Bronchial epithelial cell (primary cell): Measurements from ENCODE around the gene STYXL1. TPM values are rescaled to one million over a fixed set of nuclear protein-coding genes. Genes with fewer than 3 reads are reported as not detected.

Experiments used
- DNase-seq: peaks from one replicate; pipeline ENCODE4 v3.0.0-alpha.2; 2010; ENCODE audit warnings: low read depth
- FAIRE-seq: peaks from 2 replicates; lab custom pipeline; 2011; peaks lifted over from hg19 to GRCh38; lab: Jason Lieb, UNC
- H3K27me3 ChIP-seq: 2 replicates; pipeline ENCODE4 v1.5.1; 2011; ENCODE audit warnings: low read length; ENCODE audit not compliant: control insufficient read depth, insufficient read depth
- H3K36me3 ChIP-seq: 2 replicates; pipeline ENCODE4 v1.5.1; 2011; ENCODE audit warnings: low read length; ENCODE audit not compliant: control insufficient read depth, insufficient read depth
- H3K4me3 ChIP-seq: 2 replicates; pipeline ENCODE4 v1.5.1; 2011; ENCODE audit warnings: mild to moderate bottlenecking, low read depth, low read length, control low read depth
- total RNA-seq: library from RNA; depleted of rRNA; stranded (reverse); fragments of >200 nt; gene quantifications from 2 replicates; pipeline ENCODE4 v1.2.1, GENCODE V29; 2014
- TF ChIP-seq, protein P1 (sequence below): IDR thresholded peaks from 2 replicates; pipeline ENCODE4 v1.5.1; 2011; ENCODE audit warnings: mild to moderate bottlenecking, moderate library complexity, low read length, control low read depth, inconsistent platforms; ENCODE audit not compliant: insufficient read depth, severe bottlenecking

The STYXL1 gene
- total RNA-seq, 1 donor from 2014 or later: 47.7 TPM

DNA sequence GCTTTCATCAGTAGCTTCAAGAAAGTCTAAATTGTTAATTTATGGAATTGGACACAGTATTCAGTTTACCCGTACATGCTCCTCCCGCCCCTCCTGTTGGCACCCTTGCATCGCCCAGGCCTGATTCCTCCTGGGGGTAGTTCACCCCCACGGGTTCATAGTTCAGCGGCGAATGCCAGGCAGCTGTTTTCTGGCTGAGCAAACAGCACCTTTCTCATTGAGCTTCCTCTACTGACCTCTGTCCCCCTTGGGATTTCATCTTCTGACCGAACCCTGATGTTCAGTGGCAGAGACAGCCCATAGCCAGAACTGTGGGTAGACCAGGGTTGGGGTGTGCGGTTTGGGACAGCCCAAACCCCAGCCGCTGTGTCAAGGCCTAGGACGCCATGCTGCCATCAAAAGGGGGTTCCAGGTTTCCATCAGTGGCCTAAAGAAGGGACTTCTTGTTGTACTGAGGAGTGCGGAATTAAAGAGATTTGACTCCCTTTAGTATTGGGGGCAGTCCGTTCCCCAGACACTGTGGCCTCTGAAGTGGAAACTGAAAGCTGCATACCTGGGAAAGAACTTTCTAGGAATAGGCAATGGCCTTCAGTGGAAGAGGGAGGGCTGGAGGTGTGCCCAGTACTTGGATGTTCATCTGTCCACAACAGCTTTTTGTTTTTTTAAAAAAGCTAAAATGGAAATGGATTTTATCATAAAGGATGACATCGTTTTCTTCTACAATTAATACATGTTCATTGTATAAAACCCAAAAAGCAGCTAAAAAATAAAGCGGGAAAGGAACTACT is 19.1 kb upstream of the STYXL1 start:
- DNase-seq: no peak

DNA sequence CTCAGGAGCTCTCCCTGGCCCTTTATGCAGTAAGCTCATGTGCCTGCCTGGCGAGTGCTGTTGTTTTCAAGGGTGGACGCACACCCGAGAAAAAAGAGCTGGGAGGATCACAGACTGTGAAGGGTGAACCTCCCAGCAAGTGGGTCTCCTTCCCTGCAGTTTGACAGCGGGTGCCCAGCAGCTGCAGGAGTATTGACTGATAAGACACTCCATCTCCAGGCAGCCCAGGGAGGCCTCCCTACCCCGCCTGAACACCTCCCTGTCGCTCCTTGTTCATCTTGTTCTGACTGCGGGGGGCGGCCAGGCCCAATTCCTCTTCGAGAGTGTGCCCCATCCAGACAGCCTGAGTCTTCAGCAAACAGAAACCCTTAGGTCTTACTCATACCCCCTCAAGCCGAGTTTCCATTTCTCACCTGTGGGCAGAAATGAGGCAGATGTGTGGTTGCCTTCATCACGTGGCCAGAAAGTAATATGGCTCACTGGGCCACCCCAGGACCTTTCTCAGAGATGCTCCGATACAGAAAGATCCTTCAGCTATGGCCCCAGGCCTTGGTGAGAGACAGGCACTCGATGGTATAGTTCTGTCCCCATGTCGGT is 17.3 kb upstream of the STYXL1 start:
- FAIRE-seq (no peak), DNase-seq (no peak)
- H3K27me3 ChIP-seq: no peaks in the 10 kb centered on the region
- H3K4me3 ChIP-seq: no peak overlapping the region
- TF ChIP-seq, protein P1, sequence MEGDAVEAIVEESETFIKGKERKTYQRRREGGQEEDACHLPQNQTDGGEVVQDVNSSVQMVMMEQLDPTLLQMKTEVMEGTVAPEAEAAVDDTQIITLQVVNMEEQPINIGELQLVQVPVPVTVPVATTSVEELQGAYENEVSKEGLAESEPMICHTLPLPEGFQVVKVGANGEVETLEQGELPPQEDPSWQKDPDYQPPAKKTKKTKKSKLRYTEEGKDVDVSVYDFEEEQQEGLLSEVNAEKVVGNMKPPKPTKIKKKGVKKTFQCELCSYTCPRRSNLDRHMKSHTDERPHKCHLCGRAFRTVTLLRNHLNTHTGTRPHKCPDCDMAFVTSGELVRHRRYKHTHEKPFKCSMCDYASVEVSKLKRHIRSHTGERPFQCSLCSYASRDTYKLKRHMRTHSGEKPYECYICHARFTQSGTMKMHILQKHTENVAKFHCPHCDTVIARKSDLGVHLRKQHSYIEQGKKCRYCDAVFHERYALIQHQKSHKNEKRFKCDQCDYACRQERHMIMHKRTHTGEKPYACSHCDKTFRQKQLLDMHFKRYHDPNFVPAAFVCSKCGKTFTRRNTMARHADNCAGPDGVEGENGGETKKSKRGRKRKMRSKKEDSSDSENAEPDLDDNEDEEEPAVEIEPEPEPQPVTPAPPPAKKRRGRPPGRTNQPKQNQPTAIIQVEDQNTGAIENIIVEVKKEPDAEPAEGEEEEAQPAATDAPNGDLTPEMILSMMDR: no peak
- peaks cover 35% of the 10 kb centered on the region for H3K36me3 ChIP-seq

More for the DNA sequence above, 19.1 kb upstream of the STYXL1 start:
- FAIRE-seq: no peak
- TF ChIP-seq, protein P1: no peak
- H3K36me3 ChIP-seq: peaks cover 24% of the 10 kb centered on the region
- no peak overlapping the region for H3K4me3 ChIP-seq
- H3K27me3 ChIP-seq: no peaks in the 10 kb centered on the region

DNA sequence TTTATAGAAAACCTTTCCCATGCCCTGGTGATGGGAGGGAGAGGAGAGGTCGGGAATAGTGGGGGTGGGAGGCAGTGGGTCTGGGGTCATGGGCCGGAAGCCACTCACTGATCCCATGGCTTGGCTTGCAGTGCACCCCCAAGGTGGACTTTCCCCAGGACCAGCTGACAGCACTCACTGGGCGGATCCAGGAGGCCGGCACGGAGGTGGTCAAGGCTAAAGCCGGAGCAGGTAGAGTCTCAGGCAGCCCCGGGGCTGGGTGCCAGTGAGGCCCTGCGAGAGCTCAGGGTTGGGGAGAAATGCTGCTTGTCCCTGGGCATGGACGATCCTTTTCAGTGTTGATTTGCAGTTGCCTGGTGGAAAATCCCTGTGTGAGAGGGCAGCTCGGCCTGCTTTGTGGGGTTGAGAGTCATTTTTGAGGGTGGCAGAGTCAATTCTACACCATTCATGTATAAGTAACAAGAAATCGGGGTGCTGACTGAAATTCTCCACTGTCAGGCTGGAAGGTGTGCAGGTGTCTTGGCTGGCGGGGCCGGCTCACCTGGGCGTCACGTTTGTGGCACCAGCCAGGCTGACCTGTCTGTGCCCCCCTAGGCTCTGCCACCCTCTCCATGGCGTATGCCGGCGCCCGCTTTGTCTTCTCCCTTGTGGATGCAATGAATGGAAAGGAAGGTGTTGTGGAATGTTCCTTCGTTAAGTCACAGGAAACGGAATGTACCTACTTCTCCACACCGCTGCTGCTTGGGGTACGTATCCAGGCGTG is 16.6 kb upstream of the STYXL1 start:
- Histone ChIP-seq H3K4me3 (no peak overlapping the region), H3K36me3 (peaks cover 38% of the 10 kb centered on the region), H3K27me3 (no peaks in the 10 kb centered on the region)
- TF ChIP-seq, protein P1: no peak
- DNase-seq (no peak), FAIRE-seq (no peak)

DNA sequence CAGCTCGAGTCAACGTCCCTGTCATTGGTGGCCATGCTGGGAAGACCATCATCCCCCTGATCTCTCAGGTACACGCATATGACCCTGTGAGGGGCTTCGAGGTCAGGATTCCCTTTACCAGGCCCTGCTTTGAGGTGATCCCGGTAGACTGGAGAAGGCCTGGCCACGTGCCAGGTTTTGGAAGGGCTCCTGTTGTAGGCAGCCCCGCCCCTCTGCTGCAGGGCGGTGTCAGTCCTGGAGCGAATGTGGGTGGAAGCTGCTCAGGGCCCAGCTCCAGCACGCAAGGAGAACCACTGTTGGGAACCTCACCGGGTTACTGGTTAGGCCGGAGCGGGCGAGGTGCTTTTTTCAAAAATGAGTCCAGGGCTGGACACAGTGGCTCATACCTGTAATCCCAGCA is 15.7 kb upstream of the STYXL1 start:
- FAIRE-seq: no peak

DNA sequence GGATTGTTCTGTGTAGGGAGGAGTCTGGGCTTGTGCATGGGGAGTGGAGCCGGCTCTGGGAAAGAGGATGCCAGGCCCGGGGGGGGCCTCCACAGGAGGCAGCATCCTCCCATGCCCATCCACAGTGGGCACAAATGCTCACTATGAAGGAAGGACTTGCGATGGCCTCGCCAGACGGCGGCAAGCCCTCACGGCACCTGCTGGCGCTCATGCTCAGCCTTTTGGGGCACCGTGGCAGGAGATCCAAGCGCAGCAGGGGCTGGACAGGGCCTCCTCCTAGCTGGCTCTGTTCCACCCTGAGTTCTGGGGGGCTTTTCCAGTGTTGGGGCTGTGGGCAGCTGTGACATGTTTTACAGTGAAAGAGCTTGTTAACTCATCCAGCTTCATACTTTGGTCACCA is 15.3 kb upstream of the STYXL1 start:
- peaks cover 47% of the 10 kb centered on the region for H3K36me3 ChIP-seq
- no peaks in the 10 kb centered on the region for H3K27me3 ChIP-seq
- TF ChIP-seq, protein P1: no peak
- FAIRE-seq (no peak), DNase-seq (no peak)
- H3K4me3 ChIP-seq: no peak overlapping the region

More for the DNA sequence above, 15.7 kb upstream of the STYXL1 start:
- Histone ChIP-seq H3K4me3 (no peak overlapping the region), H3K27me3 (no peaks in the 10 kb centered on the region), H3K36me3 (peaks cover 45% of the 10 kb centered on the region)
- DNase-seq: no peak
- TF ChIP-seq, protein P1: no peak
